Activated CD4-positive, alpha-beta T cell treated with anti-CD3 and anti-CD28 coated beads for 24 hours (primary cell): ENCODE data around the gene TGM3.
"Not testable (repeated sequence)": the region's sequence is repeated elsewhere in the genome, so short reads cannot be mapped to it uniquely, and the experiment has no call there.

Source experiments
- DNase-seq, 2 donors: peaks; one replicate each; pipeline ENCODE4 v3.0.0-alpha.2; 2020; ENCODE audit warnings: low read depth in 2 of 2

The TGM3 gene, protein sequence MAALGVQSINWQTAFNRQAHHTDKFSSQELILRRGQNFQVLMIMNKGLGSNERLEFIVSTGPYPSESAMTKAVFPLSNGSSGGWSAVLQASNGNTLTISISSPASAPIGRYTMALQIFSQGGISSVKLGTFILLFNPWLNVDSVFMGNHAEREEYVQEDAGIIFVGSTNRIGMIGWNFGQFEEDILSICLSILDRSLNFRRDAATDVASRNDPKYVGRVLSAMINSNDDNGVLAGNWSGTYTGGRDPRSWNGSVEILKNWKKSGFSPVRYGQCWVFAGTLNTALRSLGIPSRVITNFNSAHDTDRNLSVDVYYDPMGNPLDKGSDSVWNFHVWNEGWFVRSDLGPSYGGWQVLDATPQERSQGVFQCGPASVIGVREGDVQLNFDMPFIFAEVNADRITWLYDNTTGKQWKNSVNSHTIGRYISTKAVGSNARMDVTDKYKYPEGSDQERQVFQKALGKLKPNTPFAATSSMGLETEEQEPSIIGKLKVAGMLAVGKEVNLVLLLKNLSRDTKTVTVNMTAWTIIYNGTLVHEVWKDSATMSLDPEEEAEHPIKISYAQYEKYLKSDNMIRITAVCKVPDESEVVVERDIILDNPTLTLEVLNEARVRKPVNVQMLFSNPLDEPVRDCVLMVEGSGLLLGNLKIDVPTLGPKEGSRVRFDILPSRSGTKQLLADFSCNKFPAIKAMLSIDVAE

DNA sequence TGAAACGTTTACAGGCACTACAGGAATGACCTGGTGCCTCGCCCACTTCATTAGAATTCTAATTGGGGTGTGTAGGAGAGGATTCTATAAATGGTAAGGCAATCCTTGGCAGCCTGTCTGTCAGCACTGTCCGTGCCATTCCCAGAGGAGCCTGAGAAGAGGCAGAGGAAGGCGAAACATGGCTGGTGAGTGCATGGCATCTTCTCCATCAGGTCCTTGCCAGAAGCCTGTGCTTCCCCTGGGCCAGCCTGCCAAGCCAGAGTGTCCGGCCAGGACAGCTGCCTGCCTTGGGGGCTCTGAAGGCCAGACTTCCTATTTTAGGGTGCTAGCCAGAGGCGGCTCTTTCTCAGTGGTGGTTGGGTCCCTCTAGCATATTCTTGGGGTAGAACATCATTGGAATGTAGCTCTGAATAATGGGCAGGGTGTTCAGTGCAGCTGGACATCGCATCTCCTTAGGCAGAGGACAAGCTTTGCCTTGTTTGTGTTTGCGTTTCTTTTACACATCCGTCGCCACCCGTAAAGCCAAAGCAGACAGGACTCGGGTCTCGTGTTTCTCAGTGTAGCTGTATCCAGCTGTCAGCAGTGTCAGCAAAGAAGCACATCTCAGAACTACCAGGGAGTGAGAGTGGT lies at the start of gene TGM3:
TGM3 (plus strand) TSS at position 116 of the 630 bp plus-strand sequence; CDS start at position 179, 63 bp downstream.
- DNase-seq: no peak

DNA sequence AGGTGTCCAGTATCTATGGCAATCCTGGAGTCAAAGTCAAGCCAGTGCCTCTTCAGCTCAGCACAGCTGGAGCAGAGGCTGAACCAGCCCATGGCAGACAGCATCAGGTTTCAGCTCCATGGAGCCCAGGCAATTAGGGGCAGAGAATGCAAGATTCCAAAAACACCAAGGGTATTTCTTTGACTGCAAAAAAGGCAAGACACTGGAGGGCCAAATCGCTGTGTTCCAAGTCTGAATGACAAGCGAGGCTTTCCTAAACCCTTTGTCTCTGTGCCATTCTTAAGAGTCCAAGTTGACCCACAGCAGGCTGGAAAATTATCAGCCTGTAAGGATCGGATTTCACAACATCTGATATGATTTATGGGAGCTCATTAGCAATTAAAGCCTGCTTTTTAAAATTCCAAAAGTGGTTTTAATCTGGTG lies 49.7 kb upstream of the TGM3 start:
- DNase-seq: no peak

DNA sequence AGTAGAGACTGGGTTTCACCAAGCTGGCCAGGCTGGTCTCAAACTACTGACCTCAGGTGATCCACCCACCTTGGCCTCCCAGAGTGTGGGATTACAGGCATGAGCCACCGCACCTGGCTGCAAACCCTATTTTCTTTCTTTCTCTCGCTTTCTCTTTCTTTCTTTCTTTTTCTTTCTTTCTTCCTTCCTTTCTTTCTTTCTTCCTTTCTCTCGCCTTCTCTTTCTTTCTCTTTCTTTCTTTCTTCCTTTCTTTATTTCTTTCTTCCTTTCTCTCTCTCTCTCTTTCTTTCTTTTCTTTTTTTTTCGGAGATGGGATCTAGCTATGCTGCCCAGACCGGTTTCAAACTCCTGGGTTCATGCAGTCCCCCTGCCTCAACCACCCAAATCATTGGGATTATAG lies 47.0 kb upstream of the TGM3 start:
- no peak for DNase-seq

DNA sequence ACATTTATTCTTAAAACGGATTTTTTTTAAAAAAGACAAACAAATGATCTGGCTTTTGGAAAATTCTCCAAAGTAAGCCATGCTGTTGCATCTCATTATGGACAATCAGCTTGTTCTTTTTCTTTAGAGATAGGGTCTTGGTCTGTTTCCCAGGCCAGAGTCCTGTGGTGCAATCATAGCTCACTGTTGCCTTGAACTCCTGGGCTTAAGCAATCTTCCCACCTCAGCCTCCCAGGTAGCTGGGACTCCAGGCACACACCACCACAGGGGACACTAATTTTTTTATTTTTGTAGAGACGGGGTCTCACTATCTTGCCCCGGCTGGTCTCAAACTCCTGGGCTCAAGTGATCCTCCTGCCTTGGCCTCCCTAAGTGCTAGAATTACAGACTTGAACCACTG lies 45.9 kb upstream of the TGM3 start:
- no peak for DNase-seq

DNA sequence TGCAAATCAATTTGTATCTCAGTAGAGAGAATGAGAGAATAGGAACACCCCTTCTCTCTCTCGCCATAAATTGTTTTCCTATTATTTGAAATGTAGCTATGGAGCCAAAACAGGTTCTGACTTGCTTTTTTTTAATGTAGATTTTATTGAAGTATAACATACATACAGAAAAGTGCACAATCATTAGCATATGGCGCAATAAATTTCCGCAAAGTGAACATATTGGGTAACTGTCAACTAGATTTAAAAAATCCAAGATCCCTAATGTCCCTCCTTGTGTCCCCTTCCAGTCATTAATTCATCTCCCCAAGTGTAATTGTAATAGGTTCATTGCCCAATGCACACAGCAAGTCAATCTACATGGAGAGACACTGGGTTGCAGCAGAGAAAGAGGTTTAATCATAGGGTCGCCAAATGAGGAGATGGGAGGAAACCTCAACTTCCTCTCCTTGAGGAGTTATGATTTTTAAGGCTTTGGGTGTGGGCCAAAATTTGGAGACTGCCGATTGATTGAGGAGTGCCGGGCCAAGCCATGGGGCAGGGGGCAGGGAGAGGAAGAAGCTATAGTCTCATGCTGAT lies 43.3 kb upstream of the TGM3 start:
- DNase-seq: no peak

DNA sequence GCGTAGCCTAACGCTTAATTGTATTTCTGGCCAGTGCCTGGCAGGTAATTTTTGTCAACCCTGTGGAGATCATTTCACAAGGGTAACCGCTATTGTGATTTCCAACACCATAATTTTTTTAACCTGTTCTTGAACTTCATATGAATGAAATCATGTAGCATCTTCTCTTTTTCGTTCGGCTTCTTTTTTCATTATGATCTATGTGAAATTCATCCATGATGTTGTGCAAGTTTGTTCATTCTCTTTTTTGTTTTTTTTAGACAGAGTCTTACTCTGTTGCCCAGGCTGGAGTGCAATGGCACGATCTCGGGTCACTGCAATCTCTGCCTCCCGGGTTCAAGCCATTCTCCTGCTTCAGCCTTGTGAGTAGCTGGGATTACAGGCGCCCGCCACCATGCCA lies 42.5 kb upstream of the TGM3 start:
- DNase-seq: no peak

DNA sequence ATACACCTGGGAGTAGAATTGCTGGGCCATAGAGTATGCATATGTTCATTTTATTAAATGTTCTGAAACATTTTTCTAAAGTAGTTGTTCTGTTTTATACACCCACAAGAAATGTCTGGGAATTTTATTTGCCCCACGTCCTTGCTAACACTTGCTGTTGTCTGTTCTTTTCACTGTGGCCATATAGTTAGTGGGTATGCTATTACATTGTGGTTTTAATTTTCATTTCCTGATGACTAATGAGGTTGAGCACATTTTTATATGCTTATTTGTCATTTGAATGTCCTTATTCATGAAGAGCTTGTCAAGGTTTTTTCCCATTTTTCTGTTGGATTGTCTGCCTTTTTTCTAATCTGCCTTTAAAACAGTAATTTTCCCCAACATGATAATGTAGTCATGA lies 41.5 kb upstream of the TGM3 start:
- no peak for DNase-seq

DNA sequence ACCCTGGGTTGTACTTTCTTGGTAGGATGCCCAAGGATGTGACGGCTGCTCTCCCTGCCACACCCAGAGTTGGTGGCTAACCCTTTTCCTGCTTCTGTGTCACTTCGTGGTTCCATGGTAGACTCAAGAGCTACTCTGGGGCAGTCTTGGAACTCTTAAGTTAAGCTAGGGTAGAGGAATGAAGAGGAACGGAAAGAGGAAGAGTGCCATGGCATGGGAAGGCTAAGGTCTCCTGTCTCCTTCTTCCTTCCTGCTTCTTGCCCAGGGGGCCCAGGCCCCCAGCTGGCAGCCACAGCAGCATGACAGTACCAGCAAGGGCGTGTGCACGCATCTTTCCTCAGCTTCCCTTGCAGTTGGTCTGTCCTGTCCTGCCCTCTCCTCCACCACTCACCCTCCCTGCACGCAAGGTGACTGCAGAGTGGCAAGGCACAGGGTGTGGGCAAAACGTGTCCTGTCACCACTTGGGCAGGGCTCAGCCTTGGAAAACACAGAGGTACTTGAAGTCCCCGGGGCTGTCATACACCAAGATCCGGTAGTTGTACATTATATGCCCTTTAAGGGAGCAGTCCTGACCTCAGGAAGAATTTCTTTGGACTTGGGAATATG lies 39.8 kb upstream of the TGM3 start:
- DNase-seq: no peak

DNA sequence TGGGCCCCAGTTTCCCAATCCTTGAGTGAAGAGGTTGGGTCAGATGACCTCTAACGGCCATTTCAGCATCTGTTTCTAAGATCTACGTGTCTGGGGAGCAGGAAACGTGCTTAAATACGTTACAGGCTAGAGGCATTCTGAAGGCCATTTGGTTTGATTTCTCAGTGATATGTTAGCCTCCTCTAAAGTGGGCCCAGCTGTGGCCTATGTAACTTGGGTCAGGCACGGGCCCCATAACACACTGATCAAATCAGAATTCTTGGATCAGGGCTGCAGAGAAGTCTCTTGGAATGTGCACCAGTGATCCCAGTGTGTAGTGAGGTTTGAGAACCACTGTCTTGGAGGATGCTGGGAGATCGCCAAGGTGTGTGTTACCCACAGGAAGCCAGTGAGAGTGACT lies 36.1 kb upstream of the TGM3 start:
- DNase-seq: no peak

DNA sequence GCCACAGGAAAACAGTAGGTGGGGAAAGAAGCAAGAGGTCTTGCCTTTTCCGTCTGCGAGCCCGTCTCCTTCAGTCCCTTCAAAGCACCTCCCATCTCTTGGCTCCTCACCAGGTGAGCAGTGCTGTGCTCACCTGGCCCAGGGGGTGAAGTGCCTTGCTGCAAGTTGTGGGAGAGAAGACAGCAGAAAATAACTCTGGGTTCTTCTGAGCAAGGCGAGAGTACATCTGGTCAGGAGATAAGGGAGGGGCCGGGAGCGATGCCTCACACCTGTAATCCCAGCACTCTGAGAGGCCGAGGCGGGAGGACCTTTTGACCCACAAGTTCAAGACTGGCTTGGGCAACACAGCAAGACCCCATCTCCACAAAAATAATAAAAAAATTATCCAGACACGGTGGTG lies 35.6 kb upstream of the TGM3 start:
- no peak for DNase-seq

DNA sequence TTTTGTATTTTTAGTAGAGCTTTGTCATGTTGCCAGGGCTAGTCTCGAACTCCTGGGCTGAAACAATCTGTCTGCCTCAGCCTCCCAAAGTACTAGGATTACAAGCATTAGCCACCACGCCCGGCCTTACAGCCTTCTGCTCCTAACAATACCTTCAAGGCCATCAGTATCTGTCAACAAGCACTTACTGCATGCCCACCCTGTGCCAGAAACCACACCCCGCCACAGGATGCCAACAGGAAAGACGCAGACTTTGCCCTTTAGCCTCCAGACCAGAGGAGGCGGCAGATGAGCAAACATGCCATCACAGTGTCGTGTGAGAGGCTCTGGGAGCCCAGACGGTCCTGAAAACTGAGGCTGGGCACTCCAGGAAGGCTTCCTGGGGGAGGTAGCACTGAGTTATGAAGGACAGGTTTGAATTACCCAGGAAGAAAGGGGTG lies 34.7 kb upstream of the TGM3 start:
- DNase-seq: no peak

DNA sequence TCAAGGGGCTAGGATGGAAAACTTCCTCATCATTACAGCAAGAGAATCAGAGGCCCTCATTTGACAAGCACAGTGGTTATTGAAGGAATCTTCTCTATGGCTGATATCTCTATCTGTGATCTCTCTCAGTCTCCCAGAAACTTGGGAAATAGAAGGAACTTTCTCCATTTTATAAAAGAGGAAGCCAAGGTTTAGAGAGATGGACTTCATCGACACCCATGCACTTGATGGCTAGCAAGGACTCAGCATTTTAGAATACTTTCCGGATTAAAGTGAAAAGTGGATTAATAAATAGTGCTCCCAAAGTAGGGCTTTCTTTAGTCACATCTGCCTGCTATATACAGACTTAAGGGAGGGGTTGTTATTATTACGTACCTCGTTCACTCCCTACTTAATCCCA lies 34.2 kb upstream of the TGM3 start:
- no peak for DNase-seq

DNA sequence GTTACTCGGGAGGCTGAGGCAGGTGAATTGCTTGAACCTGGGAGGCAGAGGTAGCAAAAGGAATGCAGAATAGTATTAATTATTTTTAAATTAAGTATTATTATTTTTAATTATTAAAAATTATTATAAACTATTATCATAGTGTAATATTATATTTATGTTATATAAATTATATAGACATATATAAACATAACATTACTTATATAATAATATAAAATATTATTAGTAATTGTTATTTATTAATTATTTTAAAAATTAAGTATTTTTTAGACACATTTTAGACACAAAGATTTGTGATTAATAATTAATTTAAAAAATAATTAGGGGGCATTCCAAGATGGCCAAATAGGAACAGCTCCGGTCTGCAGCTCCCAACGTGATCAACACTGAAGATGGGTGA lies 31.7 kb upstream of the TGM3 start:
- no peak for DNase-seq

DNA sequence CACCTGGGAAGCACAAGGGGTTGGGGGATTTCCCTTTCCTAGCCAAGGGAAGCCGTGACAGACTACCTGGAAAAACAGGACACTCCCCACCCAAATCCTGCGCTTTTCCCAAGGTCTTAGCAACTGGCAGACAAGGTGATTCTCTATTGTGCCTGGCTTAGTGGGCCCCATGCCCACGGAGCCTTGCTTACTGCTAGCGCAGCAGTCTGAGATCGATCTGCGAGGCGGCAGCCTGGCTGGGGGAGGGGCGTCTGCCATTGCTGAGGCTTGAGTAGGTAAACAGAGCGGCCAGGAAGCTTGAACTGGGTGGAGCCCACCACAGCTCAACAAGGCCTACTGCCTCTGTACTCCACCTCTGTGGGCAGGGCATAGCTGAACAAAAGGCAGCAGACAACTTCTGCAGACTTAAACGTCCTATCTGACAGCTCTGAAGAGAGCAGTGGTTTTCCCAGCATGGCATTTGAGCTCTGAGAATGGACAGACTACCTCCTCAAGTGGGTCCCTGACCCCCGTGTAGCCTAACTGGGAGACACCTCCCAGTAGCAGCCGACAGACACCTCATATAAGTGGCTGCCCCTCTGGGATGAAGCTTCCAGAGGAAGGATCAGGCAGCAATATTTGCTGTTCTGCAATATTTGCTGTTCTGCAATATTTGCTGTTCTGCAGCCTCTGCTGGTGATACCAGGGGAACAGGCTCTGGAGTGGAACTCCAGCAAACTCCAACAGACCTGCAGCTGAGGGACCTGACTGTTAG lies 31.0 kb upstream of the TGM3 start:
- not testable (repeated sequence) for DNase-seq

DNA sequence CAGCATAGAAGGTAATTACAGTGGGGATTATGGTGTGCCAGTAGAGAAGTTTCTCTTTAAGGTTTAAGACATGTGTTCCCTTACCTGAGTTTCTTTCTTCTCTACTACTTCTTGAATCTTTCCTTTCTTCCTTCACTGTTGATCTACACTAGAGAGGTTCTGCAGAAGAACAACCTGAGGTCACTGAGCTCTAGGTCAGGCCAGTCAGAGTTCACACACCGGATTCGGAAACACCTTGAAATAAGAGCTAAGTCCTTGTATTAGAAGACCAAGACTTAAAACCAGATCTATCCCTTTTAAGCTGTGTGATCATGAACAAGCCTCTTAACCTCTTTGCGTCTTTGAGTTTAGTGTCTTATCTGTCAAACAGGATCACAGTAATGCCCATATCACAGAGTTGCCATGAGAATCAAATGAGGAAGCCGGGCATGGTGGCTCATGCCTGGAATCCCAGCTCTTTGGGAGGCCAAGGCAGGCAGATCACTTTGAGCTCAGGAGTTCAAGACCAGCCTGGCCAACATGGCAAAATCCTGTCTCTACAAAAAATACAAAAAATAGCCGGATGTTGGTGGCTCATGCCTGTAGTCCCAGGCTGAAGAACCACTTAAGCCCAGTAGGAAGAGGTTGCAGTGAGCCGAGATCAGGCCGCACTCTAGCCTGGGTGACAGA lies 22.0 kb upstream of the TGM3 start:
- no peak for DNase-seq

DNA sequence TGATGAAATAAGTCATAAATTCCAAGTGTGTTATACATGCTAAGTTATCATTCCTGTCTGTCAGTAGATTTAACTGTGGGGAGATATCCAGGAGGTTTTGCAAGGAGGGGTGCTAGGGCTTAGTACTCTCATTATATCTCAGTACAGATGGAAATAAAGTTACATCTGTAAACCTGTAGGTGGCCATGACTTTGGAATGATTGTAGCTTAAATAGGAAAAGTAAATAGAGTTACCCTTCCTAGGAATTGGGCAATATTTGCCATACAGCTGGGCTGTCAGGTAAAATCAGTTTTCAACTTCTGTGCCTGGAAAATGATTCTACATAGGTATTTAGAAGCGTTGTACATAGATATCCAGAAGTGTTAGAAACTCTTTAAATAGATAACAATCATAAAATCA lies 19.8 kb upstream of the TGM3 start:
- DNase-seq: no peak

DNA sequence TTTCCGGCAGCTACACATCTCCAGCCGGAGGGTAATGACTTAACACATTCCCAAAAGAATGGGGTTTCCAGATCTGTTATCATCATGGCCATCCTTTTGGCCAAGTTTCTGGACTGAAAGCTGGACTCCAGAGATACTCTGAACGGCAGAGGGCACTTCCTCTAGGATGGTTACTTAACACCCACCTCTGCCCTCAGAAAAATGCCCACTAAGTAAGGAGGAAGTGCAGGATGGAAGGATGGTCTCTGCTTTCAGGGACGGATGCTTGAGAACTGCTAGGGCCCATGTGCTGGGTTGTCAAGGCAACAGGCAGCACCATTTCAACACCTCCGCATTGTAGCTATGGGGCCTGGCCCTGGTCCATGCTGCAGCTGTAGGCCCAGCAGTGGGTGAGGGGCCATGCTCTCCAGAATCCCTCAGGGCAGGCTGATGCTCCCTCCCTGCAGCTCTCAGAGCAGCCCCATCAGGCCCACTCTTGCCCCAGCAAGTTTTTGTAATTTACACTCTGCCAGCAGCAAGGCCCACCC lies 16.5 kb upstream of the TGM3 start:
- no peak for DNase-seq

DNA sequence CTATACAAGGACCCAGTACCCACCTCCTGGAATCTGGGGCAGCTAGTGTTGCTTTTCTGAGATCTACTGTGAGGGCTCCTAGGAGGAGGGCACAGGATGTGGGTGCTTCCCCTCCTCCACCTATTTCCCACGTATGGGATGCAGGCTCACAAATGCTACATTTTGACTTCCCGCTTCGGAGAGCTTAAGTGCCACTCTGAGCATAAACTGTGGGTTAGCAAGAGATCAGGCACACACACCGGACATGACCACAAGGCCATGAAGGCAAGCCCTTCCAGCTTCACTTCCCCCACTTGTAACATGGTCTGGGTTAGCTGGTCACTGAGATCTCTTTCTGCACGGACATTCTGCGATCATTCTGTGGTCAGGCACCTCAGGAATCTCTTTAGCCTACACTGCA lies 15.7 kb upstream of the TGM3 start:
- no peak for DNase-seq

DNA sequence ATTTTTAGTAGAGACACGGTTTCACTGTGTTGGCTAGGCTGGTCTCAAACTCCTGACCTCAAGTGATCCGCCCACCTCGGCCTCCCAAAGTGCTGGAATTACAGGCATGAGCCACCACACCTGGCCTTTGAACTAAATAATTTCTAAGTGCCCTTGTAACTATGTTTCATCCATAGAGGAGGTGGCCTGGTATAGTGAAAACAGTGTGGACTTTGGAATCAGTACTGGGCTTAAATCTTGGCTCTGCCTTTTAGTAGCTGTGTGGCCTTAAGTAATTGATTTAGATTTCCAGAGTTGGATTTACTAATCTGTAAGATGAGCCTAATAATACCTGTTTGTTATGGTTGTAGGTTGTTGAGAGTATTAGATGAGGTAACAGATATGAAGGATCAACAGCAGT lies 14.2 kb upstream of the TGM3 start:
- DNase-seq: no peak

DNA sequence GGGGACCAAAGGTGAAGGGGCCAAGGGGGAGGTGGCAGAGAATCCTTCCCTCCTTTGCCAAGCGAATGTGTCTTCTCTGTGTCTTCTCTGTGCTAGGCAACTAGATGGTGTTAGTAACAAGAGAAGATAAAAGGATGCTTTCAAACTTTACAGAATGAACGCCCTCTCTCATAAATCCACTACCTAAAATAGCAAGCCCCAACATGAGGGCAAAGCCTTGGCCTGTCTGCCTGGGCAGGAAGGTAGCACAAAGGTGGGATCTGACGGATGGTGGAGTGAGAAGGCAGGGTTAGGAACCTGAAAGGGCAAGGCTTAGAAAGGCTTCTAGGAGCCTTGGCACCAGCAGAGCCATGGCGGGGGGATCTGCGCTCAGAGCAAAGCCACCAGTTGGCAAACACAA lies 13.6 kb upstream of the TGM3 start:
- DNase-seq: no peak
